Astrocyte of the spinal cord (primary cell): ENCODE results near the gene TMEM260.

Experiments
- DNase-seq: peaks from one replicate; pipeline ENCODE4 v3.0.0; 2011; ENCODE audit warnings: low read depth, low spot score
- H3K4me3 ChIP-seq: 2 replicates; pipeline ENCODE4 v1.5.1; 2011; ENCODE audit warnings: low read depth, mild to moderate bottlenecking, low read length, moderate library complexity
- in situ Hi-C: cut with HindIII; loops from 2 replicates; pipeline ENCODE4 v1.10.0; 2017; ENCODE audit warnings: low sequenced_read_pairs
- TF ChIP-seq, protein P1 (sequence below): IDR thresholded peaks from 2 replicates; pipeline ENCODE4 v1.5.1; 2012; ENCODE audit warnings: low read depth, mild to moderate bottlenecking, low read length, inconsistent platforms

Gene TMEM260

DNA sequence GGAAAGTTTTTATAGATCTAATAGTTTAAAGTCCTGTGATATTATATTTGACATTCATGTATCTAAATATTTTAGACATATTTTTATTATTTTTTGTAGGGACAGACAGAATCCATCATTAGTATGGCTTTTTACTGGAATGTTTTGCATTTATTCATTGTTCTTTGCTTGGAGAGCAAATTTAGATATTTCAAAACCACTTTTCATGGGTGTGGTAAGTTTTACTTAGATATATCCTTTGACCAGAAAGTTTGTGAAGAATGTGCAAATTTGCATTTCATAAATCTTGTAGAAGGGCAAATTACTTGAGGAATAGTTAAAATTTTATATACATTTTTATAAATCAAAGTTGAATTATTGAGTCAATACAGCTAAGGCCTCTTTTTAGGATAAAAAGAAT is 37.5 kb downstream of the TMEM260 start:
- H3K4me3 ChIP-seq = no peak overlapping the region
- TF ChIP-seq, protein P1, sequence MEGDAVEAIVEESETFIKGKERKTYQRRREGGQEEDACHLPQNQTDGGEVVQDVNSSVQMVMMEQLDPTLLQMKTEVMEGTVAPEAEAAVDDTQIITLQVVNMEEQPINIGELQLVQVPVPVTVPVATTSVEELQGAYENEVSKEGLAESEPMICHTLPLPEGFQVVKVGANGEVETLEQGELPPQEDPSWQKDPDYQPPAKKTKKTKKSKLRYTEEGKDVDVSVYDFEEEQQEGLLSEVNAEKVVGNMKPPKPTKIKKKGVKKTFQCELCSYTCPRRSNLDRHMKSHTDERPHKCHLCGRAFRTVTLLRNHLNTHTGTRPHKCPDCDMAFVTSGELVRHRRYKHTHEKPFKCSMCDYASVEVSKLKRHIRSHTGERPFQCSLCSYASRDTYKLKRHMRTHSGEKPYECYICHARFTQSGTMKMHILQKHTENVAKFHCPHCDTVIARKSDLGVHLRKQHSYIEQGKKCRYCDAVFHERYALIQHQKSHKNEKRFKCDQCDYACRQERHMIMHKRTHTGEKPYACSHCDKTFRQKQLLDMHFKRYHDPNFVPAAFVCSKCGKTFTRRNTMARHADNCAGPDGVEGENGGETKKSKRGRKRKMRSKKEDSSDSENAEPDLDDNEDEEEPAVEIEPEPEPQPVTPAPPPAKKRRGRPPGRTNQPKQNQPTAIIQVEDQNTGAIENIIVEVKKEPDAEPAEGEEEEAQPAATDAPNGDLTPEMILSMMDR = no peak
- in situ Hi-C loops = no loop called here
- DNase-seq = no peak

DNA sequence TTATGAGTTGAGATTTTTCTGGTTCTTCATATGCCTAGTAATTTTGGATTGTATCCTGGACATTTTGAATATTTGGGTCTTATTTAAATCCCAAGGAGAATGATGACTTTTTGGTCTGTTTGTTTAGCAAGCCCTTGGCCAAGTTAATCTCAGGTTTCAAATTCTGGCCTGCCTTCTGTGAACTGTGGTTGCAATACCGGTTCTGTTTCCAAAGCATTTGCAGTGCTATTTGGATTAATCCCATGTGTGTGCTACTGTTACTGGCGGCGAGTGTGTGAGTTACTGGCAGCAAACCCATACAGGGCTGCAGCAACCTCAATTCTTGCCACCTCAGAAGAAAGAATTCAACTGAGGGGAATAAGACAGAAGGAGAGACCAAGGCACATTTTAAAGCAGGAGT is 51.1 kb downstream of the TMEM260 start:
- TF ChIP-seq, protein P1 = no peak
- peak; percentile 21 for DNase-seq
- in situ Hi-C loops = no loop called here
- no peak overlapping the region for H3K4me3 ChIP-seq

DNA sequence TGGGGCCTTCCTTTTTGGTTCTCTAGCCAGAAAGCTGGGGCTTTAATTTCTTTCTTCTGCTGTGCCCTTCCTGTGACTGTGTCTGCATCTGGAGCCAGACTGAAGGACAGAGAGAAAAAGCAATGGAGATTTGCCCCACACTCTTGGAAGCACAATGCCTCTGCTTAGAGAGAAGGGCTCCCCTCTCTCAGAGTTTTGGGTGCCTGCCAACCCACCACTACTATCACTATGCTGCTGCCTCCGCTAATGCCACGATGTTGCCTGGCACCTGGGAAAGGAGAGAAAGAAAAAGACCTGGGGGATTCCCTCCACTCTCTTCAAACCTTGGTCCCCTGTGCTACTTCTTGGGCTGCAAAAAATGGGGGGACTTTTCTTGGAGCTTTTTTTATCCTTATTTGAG is 52.6 kb downstream of the TMEM260 start:
- H3K4me3 ChIP-seq = no peak overlapping the region
- TF ChIP-seq, protein P1 = no peak
- in situ Hi-C loops = no loop called here
- DNase-seq = no peak

DNA sequence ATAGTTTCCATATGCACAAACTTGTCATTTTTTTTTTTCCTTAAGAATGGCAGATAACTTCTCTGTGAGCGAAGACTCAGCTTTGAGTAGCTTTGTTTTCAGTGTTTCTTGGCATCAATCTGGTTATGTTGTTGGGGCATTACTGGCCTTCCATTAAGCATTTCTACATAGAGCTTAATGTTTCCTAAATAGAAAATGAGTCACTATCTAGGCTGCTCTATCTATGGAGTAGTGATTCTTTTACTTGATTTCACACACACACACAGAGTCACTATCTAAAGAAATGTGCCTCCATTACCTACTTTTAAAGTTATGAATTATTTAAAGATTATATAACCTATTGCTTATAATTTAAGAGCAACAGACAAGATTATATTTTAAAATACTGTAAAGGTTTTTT is 53.9 kb downstream of the TMEM260 start:
- in situ Hi-C loops = no loop called here
- TF ChIP-seq, protein P1 = no peak
- DNase-seq = no peak
- H3K4me3 ChIP-seq = no peak overlapping the region

DNA sequence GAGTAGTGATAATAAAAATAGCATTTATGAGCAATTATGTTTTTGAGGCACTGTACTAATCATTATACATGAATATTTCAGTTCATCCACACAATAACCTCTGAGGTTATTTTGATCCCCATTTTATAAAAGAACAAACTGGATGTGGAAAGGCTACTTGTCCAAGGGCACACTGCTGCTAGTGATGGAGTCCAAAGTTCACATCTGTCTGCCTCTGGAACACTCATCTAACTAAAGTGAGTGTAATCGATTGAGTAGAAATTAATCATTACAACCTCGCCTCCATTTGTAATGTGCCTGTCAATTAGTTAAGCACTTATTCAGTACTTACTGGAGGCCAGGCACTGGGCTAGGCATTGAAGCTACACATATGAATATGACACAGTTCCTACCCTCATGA is 55.4 kb downstream of the TMEM260 start:
- H3K4me3 ChIP-seq = no peak overlapping the region
- in situ Hi-C loops = no loop called here
- no peak for DNase-seq
- TF ChIP-seq, protein P1 = no peak

DNA sequence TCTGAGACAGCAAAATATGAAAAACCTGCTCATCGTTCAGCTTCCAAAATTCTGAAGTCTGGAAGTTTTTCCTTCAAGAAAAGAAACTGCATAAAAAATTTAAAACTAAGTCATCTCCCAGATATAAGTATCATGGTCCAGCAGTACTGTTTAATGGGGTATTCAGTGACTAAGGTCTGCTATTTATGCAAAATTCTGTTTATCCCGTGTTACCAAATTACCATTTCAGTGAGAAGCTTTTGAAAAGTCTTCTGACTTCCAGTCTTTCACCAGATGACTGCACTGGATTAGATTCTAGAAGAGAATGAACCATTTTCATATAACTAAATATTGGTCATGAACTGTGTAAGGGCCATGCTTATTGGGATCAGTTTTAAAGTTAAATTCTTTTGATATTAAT is 67.9 kb downstream of the TMEM260 start:
- in situ Hi-C loops = no loop called here
- DNase-seq = no peak
- TF ChIP-seq, protein P1 = no peak
- no peak overlapping the region for H3K4me3 ChIP-seq
